ENCODE data around the gene GRM5. TPM values are rescaled to one million over a fixed set of nuclear protein-coding genes. Genes with fewer than 3 reads are reported as not detected.

The GRM5 gene
- total RNA-seq, 1 experiment from 2014 or later, result not detected

DNA sequence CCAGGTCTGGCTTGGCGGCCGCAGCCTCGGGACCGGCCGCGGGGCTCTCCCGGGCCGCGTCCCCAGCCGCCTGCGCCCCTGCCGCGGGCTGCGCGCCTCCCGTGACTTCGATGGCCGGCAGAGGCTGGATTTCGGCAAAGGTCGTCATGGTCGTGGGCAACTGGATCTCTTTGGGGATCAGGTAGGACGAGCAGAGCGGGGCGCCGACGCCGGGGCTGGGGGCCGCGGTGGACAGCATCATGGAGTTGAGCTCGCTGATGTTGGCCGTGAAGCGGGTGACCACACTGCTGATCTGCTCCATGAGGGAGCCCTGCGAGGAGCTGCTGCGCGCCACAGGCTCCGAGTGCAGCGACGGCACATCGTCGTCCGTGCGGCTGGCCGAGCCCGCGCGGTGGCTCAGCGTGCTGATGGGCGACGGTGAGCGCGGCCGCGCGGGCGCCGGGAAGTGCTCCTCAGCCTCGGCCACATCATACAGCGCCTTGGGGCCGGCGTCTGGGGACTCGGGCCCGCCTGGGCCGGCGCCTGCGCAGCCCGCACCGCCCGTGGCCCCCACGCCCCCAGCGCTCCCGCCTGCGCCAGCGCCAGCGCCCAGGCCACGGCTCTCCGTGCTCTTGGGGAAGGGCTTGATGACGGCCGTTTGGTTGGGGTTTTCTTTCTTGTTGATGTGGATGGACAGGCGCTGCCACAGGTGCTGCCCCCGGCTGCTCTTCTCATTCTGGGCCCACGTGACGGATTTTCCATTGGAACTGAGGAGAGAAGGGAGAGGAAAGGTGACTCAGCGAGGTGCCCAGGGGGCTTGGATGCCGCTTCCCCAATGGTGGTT, 556.8 kb downstream of the GRM5 start:
- H3K9me2 ChIP-seq (replicated peaks; ENCODE audit: insufficient read depth, low read length), result no peaks in the 10 kb centered on the region
- H3K79me2 ChIP-seq (ENCODE audit: low read length), result no peaks in the 10 kb centered on the region
- no peak overlapping the region for H3K4me2 ChIP-seq (ENCODE audit: low read depth, low read length, poor library complexity, severe bottlenecking)
- H3K4me1 ChIP-seq (ENCODE audit: low read length), result no peaks in the 10 kb centered on the region
- H3K27me3 ChIP-seq (ENCODE audit: low read length), result no peaks in the 10 kb centered on the region
- no peak overlapping the region for H3K9ac ChIP-seq (ENCODE audit: low read length)
- H3K4me3 ChIP-seq (ENCODE audit: low read length), result no peak overlapping the region
- no peak overlapping the region for H2AFZ ChIP-seq (ENCODE audit: low read length)
- no peak overlapping the region for H3K27ac ChIP-seq (ENCODE audit: low read length)
- no peak for DNase-seq
- no peaks in the 10 kb centered on the region for H3K36me3 ChIP-seq (ENCODE audit: insufficient read depth, low read length)
- no peaks in the 10 kb centered on the region for H3K9me3 ChIP-seq (ENCODE audit: low read length)
- H4K20me1 ChIP-seq (ENCODE audit: insufficient read depth, low read depth, low read length), result no peaks in the 10 kb centered on the region

DNA sequence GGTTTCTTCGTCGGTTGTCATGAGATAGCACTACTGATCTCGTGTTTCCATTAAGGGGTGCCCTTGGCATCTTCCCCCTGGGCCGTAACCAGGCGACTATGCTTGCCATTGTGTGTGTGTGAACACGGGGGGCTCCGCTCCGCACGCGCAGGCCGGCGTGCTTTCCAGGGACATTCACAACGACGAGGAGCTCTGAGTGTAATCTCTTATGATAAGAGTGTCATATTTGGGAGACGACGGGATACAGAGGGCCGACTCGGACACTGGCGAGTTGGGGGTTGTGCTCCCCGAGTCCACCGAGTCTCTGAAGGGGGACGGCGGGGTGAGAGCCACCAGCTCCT, 557.4 kb downstream of the GRM5 start:
- Histone ChIP-seq H3K27me3 (ENCODE audit: low read length) (no peaks in the 10 kb centered on the region), H4K20me1 (ENCODE audit: insufficient read depth, low read depth, low read length) (no peaks in the 10 kb centered on the region), H3K4me3 (ENCODE audit: low read length) (no peak overlapping the region), H3K9me3 (ENCODE audit: low read length) (no peaks in the 10 kb centered on the region), H2AFZ (ENCODE audit: low read length) (no peak overlapping the region), H3K9me2 (replicated peaks; ENCODE audit: insufficient read depth, low read length) (no peaks in the 10 kb centered on the region), H3K9ac (ENCODE audit: low read length) (no peak overlapping the region), H3K4me2 (ENCODE audit: low read depth, low read length, poor library complexity, severe bottlenecking) (no peak overlapping the region), H3K4me1 (ENCODE audit: low read length) (no peaks in the 10 kb centered on the region), H3K27ac (ENCODE audit: low read length) (no peak overlapping the region), H3K79me2 (ENCODE audit: low read length) (no peaks in the 10 kb centered on the region), H3K36me3 (ENCODE audit: insufficient read depth, low read length) (no peaks in the 10 kb centered on the region)
- no peak for DNase-seq

DNA sequence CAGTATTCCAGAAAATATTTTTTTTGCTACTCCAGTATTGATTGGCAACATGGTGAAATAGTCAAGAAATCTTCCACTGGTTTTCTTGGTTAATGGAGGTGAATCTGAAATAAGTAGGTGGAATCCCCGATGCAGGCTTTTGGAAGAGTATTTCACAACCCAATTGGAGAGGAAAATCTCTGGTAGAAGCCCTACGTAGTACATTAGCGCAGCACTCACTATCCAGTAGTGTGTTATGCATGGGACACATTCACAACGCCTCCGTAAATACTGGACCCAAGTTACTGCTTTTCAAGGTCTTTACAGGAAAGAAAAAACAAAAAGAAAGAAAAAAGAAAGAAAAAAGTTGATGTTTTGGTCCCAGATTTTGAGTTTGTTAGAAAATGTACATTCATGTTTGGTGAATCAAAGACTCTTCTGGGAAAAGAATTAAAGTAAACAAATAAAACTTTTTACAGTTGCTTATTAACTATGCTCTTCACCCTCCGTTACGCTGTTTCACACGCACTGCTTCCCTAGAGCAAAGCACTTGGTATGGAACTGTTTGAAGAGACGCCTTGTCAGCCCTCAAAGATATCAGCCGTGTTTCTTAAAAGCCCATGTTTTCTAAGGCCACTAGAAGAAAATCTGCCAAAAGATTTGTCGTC, 557.9 kb downstream of the GRM5 start:
- no peak overlapping the region for H3K27ac ChIP-seq (ENCODE audit: low read length)
- H4K20me1 ChIP-seq (ENCODE audit: insufficient read depth, low read depth, low read length), result no peaks in the 10 kb centered on the region
- H3K9ac ChIP-seq (ENCODE audit: low read length), result no peak overlapping the region
- H3K36me3 ChIP-seq (ENCODE audit: insufficient read depth, low read length), result no peaks in the 10 kb centered on the region
- no peaks in the 10 kb centered on the region for H3K27me3 ChIP-seq (ENCODE audit: low read length)
- no peaks in the 10 kb centered on the region for H3K4me1 ChIP-seq (ENCODE audit: low read length)
- no peaks in the 10 kb centered on the region for H3K9me3 ChIP-seq (ENCODE audit: low read length)
- H3K4me3 ChIP-seq (ENCODE audit: low read length), result no peak overlapping the region
- no peak for DNase-seq
- no peak overlapping the region for H2AFZ ChIP-seq (ENCODE audit: low read length)
- no peaks in the 10 kb centered on the region for H3K79me2 ChIP-seq (ENCODE audit: low read length)
- no peaks in the 10 kb centered on the region for H3K9me2 ChIP-seq (replicated peaks; ENCODE audit: insufficient read depth, low read length)
- H3K4me2 ChIP-seq (ENCODE audit: low read depth, low read length, poor library complexity, severe bottlenecking), result no peak overlapping the region

DNA sequence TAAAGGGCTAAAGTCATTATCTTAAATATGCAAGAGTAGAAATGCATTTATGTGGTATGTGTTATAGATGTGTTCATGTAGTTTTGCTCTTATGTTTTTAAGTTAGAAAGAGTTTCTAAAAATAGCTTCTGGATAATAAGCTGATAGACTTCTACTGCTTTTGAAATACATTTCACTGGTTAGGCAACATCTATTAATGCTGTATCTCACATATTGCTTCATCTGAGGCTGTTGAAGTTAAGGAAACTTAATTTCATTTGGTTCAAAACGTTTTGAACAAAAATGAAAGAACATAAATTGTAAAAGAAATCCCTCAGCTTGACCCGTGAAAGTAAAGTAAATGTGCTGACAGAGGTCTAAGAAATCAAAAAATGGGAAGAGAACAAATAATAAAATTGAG, 564.2 kb downstream of the GRM5 start:
- H3K4me3 ChIP-seq (ENCODE audit: low read length), result no peak overlapping the region
- no peaks in the 10 kb centered on the region for H3K9me3 ChIP-seq (ENCODE audit: low read length)
- H3K79me2 ChIP-seq (ENCODE audit: low read length), result no peaks in the 10 kb centered on the region
- no peaks in the 10 kb centered on the region for H3K9me2 ChIP-seq (replicated peaks; ENCODE audit: insufficient read depth, low read length)
- DNase-seq, result no peak
- no peaks in the 10 kb centered on the region for H3K27me3 ChIP-seq (ENCODE audit: low read length)
- no peaks in the 10 kb centered on the region for H3K36me3 ChIP-seq (ENCODE audit: insufficient read depth, low read length)
- no peaks in the 10 kb centered on the region for H4K20me1 ChIP-seq (ENCODE audit: insufficient read depth, low read depth, low read length)
- H3K4me2 ChIP-seq (ENCODE audit: low read depth, low read length, poor library complexity, severe bottlenecking), result no peak overlapping the region
- no peak overlapping the region for H3K9ac ChIP-seq (ENCODE audit: low read length)
- H2AFZ ChIP-seq (ENCODE audit: low read length), result no peak overlapping the region
- no peaks in the 10 kb centered on the region for H3K4me1 ChIP-seq (ENCODE audit: low read length)
- H3K27ac ChIP-seq (ENCODE audit: low read length), result no peak overlapping the region

DNA sequence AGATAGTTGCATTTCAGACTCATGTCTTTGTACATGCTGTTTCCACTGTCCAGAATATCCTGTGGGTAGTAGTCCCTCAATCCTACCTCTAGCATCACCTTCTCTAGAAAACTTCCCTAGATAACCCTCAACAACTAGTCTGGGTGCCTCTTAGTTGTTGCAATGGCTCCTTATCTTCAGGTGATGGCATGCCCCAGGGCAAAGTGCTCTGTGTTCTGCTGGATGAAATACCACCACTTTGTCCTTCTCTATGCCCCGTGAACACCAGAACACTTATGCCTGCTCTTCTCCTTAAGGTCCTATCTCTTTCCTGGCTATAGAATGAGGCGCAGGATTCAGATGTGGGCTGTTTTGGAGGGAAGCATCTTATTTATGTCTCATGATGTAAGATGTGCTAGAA, 569.9 kb downstream of the GRM5 start:
- no peak overlapping the region for H3K4me2 ChIP-seq (ENCODE audit: low read depth, low read length, poor library complexity, severe bottlenecking)
- no peak for DNase-seq
- no peaks in the 10 kb centered on the region for H4K20me1 ChIP-seq (ENCODE audit: insufficient read depth, low read depth, low read length)
- H3K27ac ChIP-seq (ENCODE audit: low read length), result no peak overlapping the region
- no peaks in the 10 kb centered on the region for H3K9me2 ChIP-seq (replicated peaks; ENCODE audit: insufficient read depth, low read length)
- H3K36me3 ChIP-seq (ENCODE audit: insufficient read depth, low read length), result no peaks in the 10 kb centered on the region
- no peak overlapping the region for H3K4me3 ChIP-seq (ENCODE audit: low read length)
- H3K9me3 ChIP-seq (ENCODE audit: low read length), result no peaks in the 10 kb centered on the region
- no peaks in the 10 kb centered on the region for H3K27me3 ChIP-seq (ENCODE audit: low read length)
- no peak overlapping the region for H3K9ac ChIP-seq (ENCODE audit: low read length)
- no peaks in the 10 kb centered on the region for H3K4me1 ChIP-seq (ENCODE audit: low read length)
- H2AFZ ChIP-seq (ENCODE audit: low read length), result no peak overlapping the region
- H3K79me2 ChIP-seq (ENCODE audit: low read length), result no peaks in the 10 kb centered on the region

DNA sequence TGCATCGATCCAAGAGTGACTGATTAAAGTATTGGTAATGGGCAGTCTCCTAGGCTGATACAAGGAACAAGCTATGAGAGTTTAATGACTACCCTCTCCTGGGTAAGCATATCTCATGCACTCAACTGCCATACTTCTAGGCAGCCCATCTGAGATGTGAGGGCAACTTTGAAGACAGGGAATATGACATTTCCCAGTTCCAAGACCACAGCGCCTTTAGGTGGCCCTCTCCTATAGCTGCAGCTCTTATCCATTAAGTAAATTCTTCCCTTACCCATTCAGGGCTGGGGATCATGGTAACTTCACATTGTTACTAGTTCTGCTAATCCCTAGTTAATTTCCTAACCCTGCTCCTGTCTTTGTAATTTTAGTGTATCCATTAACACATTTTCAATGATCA, 570.9 kb downstream of the GRM5 start:
- H3K27me3 ChIP-seq (ENCODE audit: low read length), result no peaks in the 10 kb centered on the region
- H2AFZ ChIP-seq (ENCODE audit: low read length), result no peak overlapping the region
- H3K79me2 ChIP-seq (ENCODE audit: low read length), result no peaks in the 10 kb centered on the region
- no peaks in the 10 kb centered on the region for H4K20me1 ChIP-seq (ENCODE audit: insufficient read depth, low read depth, low read length)
- H3K27ac ChIP-seq (ENCODE audit: low read length), result no peak overlapping the region
- H3K9me3 ChIP-seq (ENCODE audit: low read length), result no peaks in the 10 kb centered on the region
- no peak overlapping the region for H3K4me2 ChIP-seq (ENCODE audit: low read depth, low read length, poor library complexity, severe bottlenecking)
- DNase-seq, result no peak
- H3K4me1 ChIP-seq (ENCODE audit: low read length), result no peaks in the 10 kb centered on the region
- H3K9ac ChIP-seq (ENCODE audit: low read length), result no peak overlapping the region
- no peak overlapping the region for H3K4me3 ChIP-seq (ENCODE audit: low read length)
- no peaks in the 10 kb centered on the region for H3K36me3 ChIP-seq (ENCODE audit: insufficient read depth, low read length)
- no peaks in the 10 kb centered on the region for H3K9me2 ChIP-seq (replicated peaks; ENCODE audit: insufficient read depth, low read length)

DNA sequence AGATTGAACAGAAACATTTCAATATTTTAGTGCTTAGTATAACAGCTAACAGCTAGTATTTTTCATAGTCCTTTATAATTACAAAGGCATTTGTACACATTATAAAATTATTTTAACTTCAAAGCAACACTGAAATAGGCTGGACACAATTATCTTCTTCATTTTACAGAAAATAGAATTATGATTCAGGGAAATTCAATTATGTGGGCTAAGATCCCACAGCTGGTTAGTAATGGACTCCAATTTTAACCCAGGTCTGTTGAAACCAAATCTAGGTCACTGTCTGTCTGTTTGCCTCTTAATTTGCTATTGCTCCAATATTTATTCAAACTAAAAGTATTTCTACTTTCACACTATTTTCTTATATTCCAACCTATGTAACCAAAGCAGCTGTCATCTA, 574.1 kb downstream of the GRM5 start:
- Histone ChIP-seq H3K4me2 (ENCODE audit: low read depth, low read length, poor library complexity, severe bottlenecking) (no peak overlapping the region), H3K27ac (ENCODE audit: low read length) (no peak overlapping the region), H3K27me3 (ENCODE audit: low read length) (no peaks in the 10 kb centered on the region), H3K79me2 (ENCODE audit: low read length) (no peaks in the 10 kb centered on the region), H2AFZ (ENCODE audit: low read length) (no peak overlapping the region), H3K4me1 (ENCODE audit: low read length) (no peaks in the 10 kb centered on the region), H3K9me2 (replicated peaks; ENCODE audit: insufficient read depth, low read length) (no peaks in the 10 kb centered on the region), H3K9me3 (ENCODE audit: low read length) (no peaks in the 10 kb centered on the region), H3K9ac (ENCODE audit: low read length) (no peak overlapping the region), H3K36me3 (ENCODE audit: insufficient read depth, low read length) (no peaks in the 10 kb centered on the region), H3K4me3 (ENCODE audit: low read length) (no peak overlapping the region), H4K20me1 (ENCODE audit: insufficient read depth, low read depth, low read length) (no peaks in the 10 kb centered on the region)
- DNase-seq, result no peak

DNA sequence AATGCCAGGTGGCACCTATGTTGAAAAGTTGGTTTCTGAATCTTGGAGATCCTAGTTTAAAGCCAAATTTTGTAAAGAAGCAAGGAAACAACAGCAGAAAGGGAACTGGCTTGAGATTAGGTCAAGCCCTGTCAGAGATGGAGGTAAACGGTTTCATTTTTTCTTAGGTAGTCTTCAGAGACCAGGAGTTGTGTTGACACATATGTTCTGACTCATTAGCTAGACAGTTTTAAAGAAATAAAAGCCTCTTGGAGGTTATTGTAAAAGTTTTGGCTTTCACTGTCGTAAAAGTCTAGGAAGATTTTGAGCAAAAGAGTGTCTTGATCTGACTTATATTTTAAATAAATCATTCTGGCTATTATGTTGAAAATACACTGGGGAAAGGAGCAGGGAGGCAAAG, 576.8 kb downstream of the GRM5 start:
- H3K4me3 ChIP-seq (ENCODE audit: low read length), result no peak overlapping the region
- no peak overlapping the region for H3K27ac ChIP-seq (ENCODE audit: low read length)
- H3K9me2 ChIP-seq (replicated peaks; ENCODE audit: insufficient read depth, low read length), result no peaks in the 10 kb centered on the region
- no peaks in the 10 kb centered on the region for H3K9me3 ChIP-seq (ENCODE audit: low read length)
- H3K4me2 ChIP-seq (ENCODE audit: low read depth, low read length, poor library complexity, severe bottlenecking), result no peak overlapping the region
- H4K20me1 ChIP-seq (ENCODE audit: insufficient read depth, low read depth, low read length), result no peaks in the 10 kb centered on the region
- no peak for DNase-seq
- no peak overlapping the region for H3K9ac ChIP-seq (ENCODE audit: low read length)
- no peaks in the 10 kb centered on the region for H3K79me2 ChIP-seq (ENCODE audit: low read length)
- no peak overlapping the region for H2AFZ ChIP-seq (ENCODE audit: low read length)
- no peaks in the 10 kb centered on the region for H3K4me1 ChIP-seq (ENCODE audit: low read length)
- no peaks in the 10 kb centered on the region for H3K27me3 ChIP-seq (ENCODE audit: low read length)
- H3K36me3 ChIP-seq (ENCODE audit: insufficient read depth, low read length), result no peaks in the 10 kb centered on the region
